K562 (cell line): Measurements from ENCODE around the gene TRANK1. TPM values are rescaled to one million over a fixed set of nuclear protein-coding genes. Genes with fewer than 3 reads are reported as not detected.

ENCODE experiments used
- CBX1 ChIP-seq: sonication (generic); IDR thresholded peaks from 2 replicates; pipeline ENCODE4 v1.6.1; 2016; ENCODE audit warnings: antibody characterized with exemption, low read depth, mild to moderate bottlenecking
- CTCFL ChIP-seq: IDR thresholded peaks from 2 replicates; pipeline ENCODE4 v1.6.1; 2011; ENCODE audit warnings: borderline replicate concordance, low read depth, mild to moderate bottlenecking, moderate library complexity, low read length; ENCODE audit not compliant: insufficient read depth, poor library complexity, severe bottlenecking
- ETV1 ChIP-seq: fragments of 450-650 bp; conservative IDR thresholded peaks from 2 replicates; pipeline ENCODE4 v1.6.1; 2016; ENCODE audit warnings: missing genetic modification characterization, control low read depth, low read depth, missing compliant biosample characterization
- GTF2E2 ChIP-seq: fragments of 200-800 bp; sonication (Bioruptor generic); IDR thresholded peaks from 2 replicates; pipeline ENCODE4 v1.6.1; 2016; ENCODE audit warnings: missing genetic modification characterization, missing compliant biosample characterization
- HLTF ChIP-seq: fragments of 450-650 bp; IDR thresholded peaks from 2 replicates; pipeline ENCODE4 v1.6.1; 2016
- IRF2 ChIP-seq: sonication (generic); formaldehyde crosslinking; IDR thresholded peaks from 2 replicates; pipeline ENCODE4 v1.8.1; 2022; ENCODE audit warnings: mild to moderate bottlenecking, missing genetic modification reagents
- IRF9 ChIP-seq: fragments of 450-650 bp; IDR thresholded peaks from 2 replicates; pipeline ENCODE4 v1.6.1; 2016; ENCODE audit warnings: missing biosample characterization, missing genetic modification characterization
- KDM4B ChIP-seq, 2 experiments: fragments of 450-650 bp in 1 of 2; sonication (generic) in 1 of 2; IDR thresholded peaks; 2 replicates each; pipeline ENCODE4 v1.6.1; 2016 to 2017; ENCODE audit warnings: borderline replicate concordance in 2 of 2, antibody characterized with exemption in 1 of 2, low read depth in 1 of 2, mild to moderate bottlenecking in 1 of 2
- MEF2A ChIP-seq: IDR thresholded peaks from 2 replicates; pipeline ENCODE4 v1.6.1; 2011; ENCODE audit warnings: low read depth, mild to moderate bottlenecking, low read length, moderate library complexity; ENCODE audit not compliant: control insufficient read depth
- NCOA4 ChIP-seq: fragments of 450-650 bp; IDR thresholded peaks from 2 replicates; pipeline ENCODE4 v1.6.1; 2018; ENCODE audit warnings: mild to moderate bottlenecking; ENCODE audit not compliant: partially characterized antibody
- NCOR1 ChIP-seq: fragments of 450-650 bp; IDR thresholded peaks from 2 replicates; pipeline ENCODE4 v1.6.1; 2016; ENCODE audit warnings: mild to moderate bottlenecking, moderate library complexity
- NFXL1 ChIP-seq: fragments of 450-650 bp; formaldehyde crosslinking; IDR thresholded peaks from 2 replicates; pipeline ENCODE4 v1.4.0; 2021; ENCODE audit warnings: mild to moderate bottlenecking
- NR2C1 ChIP-seq, 2 experiments: fragments of 450-650 bp; IDR thresholded peaks; 2 replicates each; pipeline ENCODE4 v1.6.1; 2017; ENCODE audit warnings: mild to moderate bottlenecking in 2 of 2, antibody characterized with exemption in 1 of 2, inconsistent platforms in 1 of 2, missing compliant biosample characterization in 1 of 2, missing genetic modification characterization in 1 of 2
- NR2C2 ChIP-seq, 2 experiments: fragments of 200-800 bp in 1 of 2; sonication (Bioruptor generic) in 1 of 2; sonication (generic) in 1 of 2; formaldehyde crosslinking in 1 of 2; IDR thresholded peaks; 2 replicates each; pipeline versions ENCODE4 v1.6.1 to v1.8.0; 2016 to 2022; ENCODE audit warnings: mild to moderate bottlenecking in 1 of 2, missing compliant biosample characterization in 1 of 2, missing genetic modification characterization in 1 of 2, missing genetic modification reagents in 1 of 2
- POLR2AphosphoS5 ChIP-seq: IDR thresholded peaks from 2 replicates; pipeline ENCODE4 v1.6.1; 2011; ENCODE audit warnings: mild to moderate bottlenecking, low read depth, low read length, moderate library complexity; ENCODE audit not compliant: control insufficient read depth, insufficient read depth
- PRMT5 ChIP-seq: sonication (generic); formaldehyde crosslinking; IDR thresholded peaks from 2 replicates; pipeline ENCODE4 v1.5.0; 2020; ENCODE audit warnings: missing genetic modification reagents
- PTRF ChIP-seq: fragments of 450-650 bp; IDR thresholded peaks from 2 replicates; pipeline ENCODE4 v1.6.1; 2016; ENCODE audit warnings: mild to moderate bottlenecking, missing genetic modification characterization, missing compliant biosample characterization
- SMC3 ChIP-seq: conservative IDR thresholded peaks from 2 replicates; pipeline ENCODE4 v1.6.1; 2011; ENCODE audit warnings: low read depth, low read length, improper control_type of control experiment; ENCODE audit not compliant: insufficient read depth
- TAL1 ChIP-seq: fragments of 450-650 bp; IDR thresholded peaks from 2 replicates; pipeline ENCODE4 v1.6.1; 2016; ENCODE audit warnings: mild to moderate bottlenecking
- TCF7L2 ChIP-seq: fragments of 150-350 bp; IDR thresholded peaks from 2 replicates; pipeline ENCODE4 v1.6.1; 2016; ENCODE audit warnings: low read depth, mild to moderate bottlenecking, low read length, moderate library complexity
- TRIM24 ChIP-seq, 2 experiments: fragments of 450-650 bp; IDR thresholded peaks; 2 replicates each; pipeline ENCODE4 v1.6.1; 2016
- TRIM28 ChIP-seq: fragments of 450-650 bp; IDR thresholded peaks from 2 replicates; pipeline ENCODE4 v1.6.1; 2017
- WHSC1 ChIP-seq: IDR thresholded peaks from one replicate; pipeline ENCODE4 v1.6.1; 2012; ENCODE audit warnings: low read length, control low read depth, inconsistent platforms
- XRCC3 ChIP-seq: fragments of 450-650 bp; IDR thresholded peaks from 2 replicates; pipeline ENCODE4 v1.6.1; 2017; ENCODE audit warnings: mild to moderate bottlenecking, moderate library complexity
- ZNF232 ChIP-seq: sonication (generic); formaldehyde crosslinking; IDR thresholded peaks from 2 replicates; pipeline ENCODE4 v1.8.0; 2022; ENCODE audit warnings: mild to moderate bottlenecking, missing genetic modification reagents
- ZNF551 ChIP-seq: fragments of 250-450 bp; sonication (Bioruptor Pico); IDR thresholded peaks from 2 replicates; pipeline ENCODE4 v1.5.0; 2021; ENCODE audit warnings: mild to moderate bottlenecking, moderate library complexity
- ZNF778 ChIP-seq: fragments of 450-650 bp; formaldehyde crosslinking; IDR thresholded peaks from 2 replicates; pipeline ENCODE4 v1.4.0; 2020; ENCODE audit warnings: mild to moderate bottlenecking, moderate library complexity
- polyA plus RNA-seq, 8 experiments: library from polyadenylated mRNA; depleted of rRNA in 4 of 8; stranded (reverse) in 5 of 8; unstranded in 3 of 8; fragments of >200 nt; fragmentation: Nextera tagmentation in 2 of 8; fragmentation: Illumina TruSeq in 1 of 8; extraction: Ambion mirVana in 2 of 8; extraction: Trizol in 1 of 8; gene quantifications; 2 replicates each; pipeline versions ENCODE4 v1.2.1 to v1.2.3, GENCODE V29; 2011 to 2014; ENCODE audit warnings: inconsistent platforms in 1 of 8, missing spikeins in 1 of 8
- total RNA-seq, 7 experiments: library from RNA; depleted of rRNA in 6 of 7; stranded (reverse); fragments of >200 nt in 6 of 7; fragmentation: Illumina TruSeq in 2 of 7; extraction: Trizol in 2 of 7; gene quantifications; 2 replicates each; pipeline versions ENCODE4 v1.2.1 to v1.2.3, GENCODE V29; 2011 to 2021; ENCODE audit warnings: low replicate concordance in 1 of 7

TRANK1 gene
- total and polyA plus RNA-seq, 9 of the 15 experiments (the other 6 are each of a cell fraction or from before 2014, with no cell fraction given): 0.41 to 5.3 (median 2.1) TPM

- no peak for TF ChIP-seq NCOA4
- peak; percentile 20; the same call in 1 of the 2 replicates for TF ChIP-seq CBX1
- no peak for TF ChIP-seq PTRF (tag)
- TF ChIP-seq ZNF232 (CRISPR knock-in tag): no peak
- peak; percentile 40 to 67; a peak in 3 of 4 replicates for TF ChIP-seq TRIM24 (IDR thresholded peaks at IDR 0.05)
- TF ChIP-seq IRF9 (tag): no peak
- TF ChIP-seq SMC3: 0 out of 2 replicates have a peak, but pooled peaks have one; percentile 37
- TF ChIP-seq NCOR1: no peak
- TF ChIP-seq TRIM28: peak; percentile 78; the same call in 1 of the 2 replicates
- TF ChIP-seq ZNF778 (CRISPR knock-in tag): no peak
- TF ChIP-seq CTCFL: peak; percentile 24
- no peak for TF ChIP-seq NR2C2 (CRISPR knock-in tag; IDR thresholded peaks at IDR 0.05)
- TF ChIP-seq NR2C2 (tag; IDR thresholded peaks at IDR 0.05): no peak
- TF ChIP-seq NFXL1 (CRISPR knock-in tag): no peak
- no peak for TF ChIP-seq KDM4B (IDR thresholded peaks at IDR 0.05; ENCODE audit: borderline replicate concordance in 2 of 2, low read depth in 1 of 2)
- no peak for TF ChIP-seq TAL1
- TF ChIP-seq PRMT5: no peak
- TF ChIP-seq WHSC1: no peak
- TF ChIP-seq TCF7L2: no peak
- 0 out of 2 replicates have a peak, but pooled peaks have one; percentile 37 for TF ChIP-seq XRCC3
- no peak for TF ChIP-seq ETV1
- no peak for TF ChIP-seq ZNF551 (CRISPR knock-in tag)
- no peak for TF ChIP-seq GTF2E2 (tag)
- TF ChIP-seq HLTF: no peak
- TF ChIP-seq IRF2 (CRISPR knock-in tag): no peak
- TF ChIP-seq NR2C1 (IDR thresholded peaks at IDR 0.05): no peak
- TF ChIP-seq NR2C1 (tag; IDR thresholded peaks at IDR 0.05): no peak
- TF ChIP-seq MEF2A: no peak
- no peak for TF ChIP-seq POLR2AphosphoS5
Measured at GRCh38 chr3:36843065-36844051, 101.5 kb downstream of the TRANK1 start (continued).
